PFSK-1 (cell line): ENCODE results near the gene PPM1K.

Experiments
- FOXP2 ChIP-seq: optimal IDR thresholded peaks from 2 replicates; pipeline ENCODE3; 2011; ENCODE audit warnings: borderline replicate concordance, control low read depth, inconsistent platforms; ENCODE audit not compliant: insufficient read depth; ENCODE audit errors: extremely low read length, extremely low read depth
- POLR2AphosphoS5 ChIP-seq: IDR thresholded peaks from 2 replicates; pipeline ENCODE4 v1.6.1; 2012; ENCODE audit warnings: low read depth, mild to moderate bottlenecking, control low read depth, low read length, moderate library complexity
- REST ChIP-seq, 2 experiments: IDR thresholded peaks; 2 replicates each; pipeline versions ENCODE4 v1.6.1 to v1.8.0; 2011 to 2012; ENCODE audit warnings: low read depth in 2 of 2, low read length in 2 of 2, control low read depth in 1 of 2, inconsistent platforms in 1 of 2, mild to moderate bottlenecking in 1 of 2, moderate library complexity in 1 of 2; ENCODE audit not compliant: insufficient read depth in 1 of 2
- SIN3A ChIP-seq: IDR thresholded peaks from 2 replicates; pipeline ENCODE4 v1.6.1; 2012; ENCODE audit warnings: mild to moderate bottlenecking, low read length, moderate library complexity, borderline replicate concordance; ENCODE audit not compliant: insufficient read depth
- TAF1 ChIP-seq: IDR thresholded peaks from 2 replicates; pipeline ENCODE4 v1.6.1; 2012; ENCODE audit warnings: low read length, control low read depth, borderline replicate concordance; ENCODE audit not compliant: insufficient read depth

PPM1K gene

DNA sequence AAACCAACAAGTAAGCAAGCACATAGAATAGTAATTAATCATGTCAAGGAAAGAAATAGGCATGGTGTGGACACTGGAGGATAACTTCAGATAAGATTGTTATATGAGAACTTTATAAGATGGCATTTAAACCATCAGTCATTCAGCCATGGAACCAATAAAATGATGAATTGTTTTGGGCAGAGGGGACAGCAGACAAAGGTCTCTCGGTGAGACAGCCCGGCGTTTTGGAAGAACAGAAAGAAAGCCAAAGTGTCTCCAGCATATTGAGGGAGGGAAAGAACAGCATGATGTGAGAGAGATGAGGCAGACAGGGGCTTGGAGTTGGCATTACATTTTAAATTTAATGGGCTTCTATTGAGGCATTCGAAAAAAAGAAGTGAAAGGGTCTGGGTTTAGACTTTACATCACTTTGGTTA, 883 bp upstream of the PPM1K start:
- no peak for TF ChIP-seq FOXP2
- no peak for TF ChIP-seq POLR2AphosphoS5
- no peak for TF ChIP-seq REST (IDR thresholded peaks at IDR 0.05; ENCODE audit: insufficient read depth in 1 of 2, low read depth in 2 of 2, low read length in 2 of 2)
- no peak for TF ChIP-seq TAF1
- no peak for TF ChIP-seq SIN3A

- TF ChIP-seq POLR2AphosphoS5 (no peak), TAF1 (no peak), REST (IDR thresholded peaks at IDR 0.05; ENCODE audit: insufficient read depth in 1 of 2, low read depth in 2 of 2, low read length in 2 of 2) (no peak), SIN3A (no peak), FOXP2 (no peak)
Measured at GRCh38 chr4:88283661-88284438, 511 bp downstream of the PPM1K start.

GRCh38 chr4:88280228-88280795, 4.0 kb downstream of the PPM1K start:
- TF ChIP-seq TAF1 (no peak), REST (IDR thresholded peaks at IDR 0.05; ENCODE audit: insufficient read depth in 1 of 2, low read depth in 2 of 2, low read length in 2 of 2) (no peak), SIN3A (no peak), FOXP2 (no peak), POLR2AphosphoS5 (no peak)

DNA sequence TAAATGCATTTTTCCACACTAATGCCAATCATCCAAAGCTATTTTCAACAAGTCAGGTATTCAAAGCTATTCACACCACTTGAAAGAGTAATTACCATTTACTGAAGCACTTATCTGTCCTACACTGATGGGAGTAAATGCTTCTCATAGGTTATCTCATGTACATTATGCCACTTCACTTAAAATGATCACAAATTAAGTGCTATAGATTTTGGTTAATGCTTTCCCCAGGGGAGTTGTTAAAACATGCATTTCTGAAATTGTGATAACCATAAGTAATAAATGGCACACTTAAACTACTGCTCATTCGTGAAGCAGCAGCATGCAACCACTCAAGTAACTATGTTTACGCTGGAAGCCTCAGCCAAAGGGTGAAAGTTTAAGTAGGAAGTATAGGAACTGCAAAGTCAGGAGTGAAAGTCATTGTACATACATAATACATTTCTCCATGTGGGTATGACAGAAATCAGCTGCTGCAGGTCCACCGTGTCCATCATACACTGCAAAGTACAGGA, 6.6 kb downstream of the PPM1K start:
- no peak for TF ChIP-seq TAF1
- TF ChIP-seq FOXP2: no peak
- no peak for TF ChIP-seq POLR2AphosphoS5
- no peak for TF ChIP-seq REST (IDR thresholded peaks at IDR 0.05; ENCODE audit: insufficient read depth in 1 of 2, low read depth in 2 of 2, low read length in 2 of 2)
- no peak for TF ChIP-seq SIN3A
